Brain microvascular endothelial cell (primary cell): Measurements from ENCODE around the gene TRIM67.

Experiments used
- DNase-seq: peaks from one replicate; pipeline ENCODE4 v3.0.0-alpha.2; 2020
- H3K27ac ChIP-seq: fragments of 250-450 bp; sonication (Bioruptor Pico); 2 replicates; pipeline ENCODE4 v1.5.1; 2020; ENCODE audit warnings: mild to moderate bottlenecking, moderate library complexity
- H3K27me3 ChIP-seq: fragments of 250-450 bp; sonication (Bioruptor Pico); replicated peaks from 2 replicates; pipeline ENCODE4 v1.5.1; 2020; ENCODE audit warnings: mild to moderate bottlenecking
- H3K36me3 ChIP-seq: fragments of 250-450 bp; sonication (Bioruptor Pico); replicated peaks from 2 replicates; pipeline ENCODE4 v1.5.1; 2020; ENCODE audit warnings: mild to moderate bottlenecking
- H3K4me3 ChIP-seq: 2 replicates; pipeline ENCODE4 v1.5.1; 2011; ENCODE audit warnings: low read depth, mild to moderate bottlenecking, control low read depth, low read length, moderate library complexity
- in situ Hi-C: cut with HindIII; loops from 2 replicates; pipeline ENCODE4 v1.10.0; 2017; ENCODE audit warnings: low sequenced_read_pairs, low pct_ligation_motif_present
- TF ChIP-seq, protein P1 (sequence below): IDR thresholded peaks from 2 replicates; pipeline ENCODE4 v1.5.1; 2011; ENCODE audit warnings: low read depth, mild to moderate bottlenecking, moderate library complexity, low read length, control low read depth, inconsistent platforms; ENCODE audit errors: missing control alignments

The TRIM67 gene

GRCh38 chr1:231240883-231241735 is 79.3 kb downstream of the TRIM67 start, which contains the start of gene GNPAT:
GNPAT (plus strand) TSS chr1:231241212; CDS start chr1:231241379, 167 bp downstream.
- TF ChIP-seq, protein P1, sequence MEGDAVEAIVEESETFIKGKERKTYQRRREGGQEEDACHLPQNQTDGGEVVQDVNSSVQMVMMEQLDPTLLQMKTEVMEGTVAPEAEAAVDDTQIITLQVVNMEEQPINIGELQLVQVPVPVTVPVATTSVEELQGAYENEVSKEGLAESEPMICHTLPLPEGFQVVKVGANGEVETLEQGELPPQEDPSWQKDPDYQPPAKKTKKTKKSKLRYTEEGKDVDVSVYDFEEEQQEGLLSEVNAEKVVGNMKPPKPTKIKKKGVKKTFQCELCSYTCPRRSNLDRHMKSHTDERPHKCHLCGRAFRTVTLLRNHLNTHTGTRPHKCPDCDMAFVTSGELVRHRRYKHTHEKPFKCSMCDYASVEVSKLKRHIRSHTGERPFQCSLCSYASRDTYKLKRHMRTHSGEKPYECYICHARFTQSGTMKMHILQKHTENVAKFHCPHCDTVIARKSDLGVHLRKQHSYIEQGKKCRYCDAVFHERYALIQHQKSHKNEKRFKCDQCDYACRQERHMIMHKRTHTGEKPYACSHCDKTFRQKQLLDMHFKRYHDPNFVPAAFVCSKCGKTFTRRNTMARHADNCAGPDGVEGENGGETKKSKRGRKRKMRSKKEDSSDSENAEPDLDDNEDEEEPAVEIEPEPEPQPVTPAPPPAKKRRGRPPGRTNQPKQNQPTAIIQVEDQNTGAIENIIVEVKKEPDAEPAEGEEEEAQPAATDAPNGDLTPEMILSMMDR = no peak
- in situ Hi-C loops = no loop called here
- peak; percentile 70 for DNase-seq
- Histone ChIP-seq H3K4me3 (peak within 1 kb of the TSS; percentile 92), H3K36me3 (peaks cover 2% of the 10 kb centered on the region), H3K27me3 (no peaks in the 10 kb centered on the region), H3K27ac (peak within 1 kb of the TSS; percentile 30)

DNA sequence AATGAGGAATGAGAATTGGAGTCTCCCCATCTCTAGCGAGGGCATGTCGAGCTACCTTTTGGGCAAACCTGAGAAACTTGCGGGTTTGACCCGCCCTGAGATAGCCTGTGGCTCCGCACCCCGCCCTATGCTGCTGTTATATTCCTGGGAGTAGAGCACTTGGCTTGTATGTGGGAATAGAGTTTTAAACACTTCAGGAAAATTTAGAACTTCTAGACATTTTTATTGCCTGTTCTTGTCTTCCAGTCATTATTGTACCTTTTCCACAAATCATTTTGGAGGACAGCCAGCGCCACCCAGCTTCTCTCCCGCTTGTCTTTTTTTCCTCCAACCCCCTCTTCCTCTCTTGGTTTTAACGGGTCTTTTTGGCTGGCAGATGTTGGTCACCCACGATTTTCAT is 79.9 kb downstream of the TRIM67 start:
- no peaks in the 10 kb centered on the region for H3K27me3 ChIP-seq
- peak overlapping the region; percentile 92 for H3K4me3 ChIP-seq
- peaks cover 2% of the 10 kb centered on the region for H3K36me3 ChIP-seq
- no peak for DNase-seq
- in situ Hi-C loops = no loop called here
- TF ChIP-seq, protein P1 = no peak
- H3K27ac ChIP-seq = no peak overlapping the region

GRCh38 chr1:231242516-231243198 is 80.8 kb downstream of the TRIM67 start:
- Histone ChIP-seq H3K4me3 (peak overlapping the region; percentile 92), H3K36me3 (peaks cover 2% of the 10 kb centered on the region), H3K27me3 (no peaks in the 10 kb centered on the region), H3K27ac (no peak overlapping the region)
- peak; percentile 7 for DNase-seq
- TF ChIP-seq, protein P1 = no peak
- in situ Hi-C loops = no loop called here

- TF ChIP-seq, protein P1 = no peak
- in situ Hi-C loops = no loop called here
Observed at GRCh38 chr1:231248778-231249177, 86.9 kb downstream of the TRIM67 start.

GRCh38 chr1:231252336-231252735 is 90.5 kb downstream of the TRIM67 start:
- TF ChIP-seq, protein P1 = no peak
- no peak for DNase-seq
- no peak overlapping the region for H3K4me3 ChIP-seq
- no peaks in the 10 kb centered on the region for H3K27me3 ChIP-seq
- no peak overlapping the region for H3K27ac ChIP-seq
- in situ Hi-C loops = no loop called here
- H3K36me3 ChIP-seq = peaks cover 18% of the 10 kb centered on the region

More at GRCh38 chr1:231248778-231249177, 86.9 kb downstream of the TRIM67 start:
- Histone ChIP-seq H3K27me3 (no peaks in the 10 kb centered on the region), H3K4me3 (no peak overlapping the region), H3K27ac (no peak overlapping the region), H3K36me3 (peaks cover 11% of the 10 kb centered on the region)
- DNase-seq = no peak
